Brain microvascular endothelial cell (primary cell): Measurements from ENCODE around the gene DERA.

ENCODE experiments used
- DNase-seq: peaks from one replicate; pipeline ENCODE4 v3.0.0-alpha.2; 2020
- H3K27ac ChIP-seq: fragments of 250-450 bp; sonication (Bioruptor Pico); 2 replicates; pipeline ENCODE4 v1.5.1; 2020; ENCODE audit warnings: mild to moderate bottlenecking, moderate library complexity
- H3K27me3 ChIP-seq: fragments of 250-450 bp; sonication (Bioruptor Pico); replicated peaks from 2 replicates; pipeline ENCODE4 v1.5.1; 2020; ENCODE audit warnings: mild to moderate bottlenecking
- H3K36me3 ChIP-seq: fragments of 250-450 bp; sonication (Bioruptor Pico); replicated peaks from 2 replicates; pipeline ENCODE4 v1.5.1; 2020; ENCODE audit warnings: mild to moderate bottlenecking
- H3K4me3 ChIP-seq: 2 replicates; pipeline ENCODE4 v1.5.1; 2011; ENCODE audit warnings: low read depth, mild to moderate bottlenecking, control low read depth, low read length, moderate library complexity
- in situ Hi-C: cut with HindIII; loops from 2 replicates; pipeline ENCODE4 v1.10.0; 2017; ENCODE audit warnings: low sequenced_read_pairs, low pct_ligation_motif_present
- TF ChIP-seq, protein P1 (sequence below): IDR thresholded peaks from 2 replicates; pipeline ENCODE4 v1.5.1; 2011; ENCODE audit warnings: low read depth, mild to moderate bottlenecking, moderate library complexity, low read length, control low read depth, inconsistent platforms; ENCODE audit errors: missing control alignments

The DERA gene

DNA sequence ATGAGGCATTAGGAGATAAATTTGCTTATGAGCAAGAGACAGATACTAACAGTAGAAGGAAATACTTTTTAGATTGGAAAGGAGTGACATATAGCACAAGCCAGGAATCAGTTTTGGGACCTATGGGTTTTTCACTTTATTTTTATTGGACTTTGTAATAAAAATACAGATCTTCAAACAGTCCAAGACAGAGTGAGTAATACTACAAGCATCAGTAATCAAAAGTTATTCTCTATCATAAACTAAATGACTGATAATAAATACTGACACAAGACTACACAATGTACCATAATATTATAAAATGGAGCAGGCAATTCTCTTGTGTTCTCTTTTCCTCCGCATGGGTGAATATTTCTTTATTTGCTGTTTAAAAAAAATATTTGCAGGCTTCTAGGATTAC, 85.8 kb downstream of the DERA start:
- in situ Hi-C loops = no loop called here
- no peak overlapping the region for H3K4me3 ChIP-seq
- TF ChIP-seq, protein P1, sequence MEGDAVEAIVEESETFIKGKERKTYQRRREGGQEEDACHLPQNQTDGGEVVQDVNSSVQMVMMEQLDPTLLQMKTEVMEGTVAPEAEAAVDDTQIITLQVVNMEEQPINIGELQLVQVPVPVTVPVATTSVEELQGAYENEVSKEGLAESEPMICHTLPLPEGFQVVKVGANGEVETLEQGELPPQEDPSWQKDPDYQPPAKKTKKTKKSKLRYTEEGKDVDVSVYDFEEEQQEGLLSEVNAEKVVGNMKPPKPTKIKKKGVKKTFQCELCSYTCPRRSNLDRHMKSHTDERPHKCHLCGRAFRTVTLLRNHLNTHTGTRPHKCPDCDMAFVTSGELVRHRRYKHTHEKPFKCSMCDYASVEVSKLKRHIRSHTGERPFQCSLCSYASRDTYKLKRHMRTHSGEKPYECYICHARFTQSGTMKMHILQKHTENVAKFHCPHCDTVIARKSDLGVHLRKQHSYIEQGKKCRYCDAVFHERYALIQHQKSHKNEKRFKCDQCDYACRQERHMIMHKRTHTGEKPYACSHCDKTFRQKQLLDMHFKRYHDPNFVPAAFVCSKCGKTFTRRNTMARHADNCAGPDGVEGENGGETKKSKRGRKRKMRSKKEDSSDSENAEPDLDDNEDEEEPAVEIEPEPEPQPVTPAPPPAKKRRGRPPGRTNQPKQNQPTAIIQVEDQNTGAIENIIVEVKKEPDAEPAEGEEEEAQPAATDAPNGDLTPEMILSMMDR = no peak
- no peak for DNase-seq
- no peaks in the 10 kb centered on the region for H3K27me3 ChIP-seq
- H3K27ac ChIP-seq = no peak overlapping the region
- no peaks in the 10 kb centered on the region for H3K36me3 ChIP-seq

DNA sequence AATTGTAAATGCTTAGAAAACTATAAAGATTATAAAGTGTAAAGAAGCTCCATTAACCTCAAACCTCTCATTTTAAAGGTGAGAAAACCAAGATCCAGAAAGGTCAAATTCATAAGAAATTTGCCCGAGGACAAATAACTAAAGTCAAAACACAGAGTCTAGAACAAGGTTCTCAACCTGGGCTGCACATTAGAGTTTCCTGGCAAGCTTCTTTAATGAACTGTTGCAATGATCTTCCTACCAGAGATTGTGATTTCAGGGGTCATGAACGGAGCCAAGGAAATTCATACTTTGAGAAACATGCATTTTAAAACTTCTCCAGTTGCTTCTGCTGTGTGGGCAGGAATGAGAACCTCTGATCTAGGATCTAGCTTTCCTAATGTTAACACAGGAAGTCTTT, 86.8 kb downstream of the DERA start:
- Histone ChIP-seq H3K36me3 (no peaks in the 10 kb centered on the region), H3K4me3 (no peak overlapping the region), H3K27me3 (no peaks in the 10 kb centered on the region), H3K27ac (no peak overlapping the region)
- TF ChIP-seq, protein P1 = no peak
- in situ Hi-C loops = no loop called here
- no peak for DNase-seq

DNA sequence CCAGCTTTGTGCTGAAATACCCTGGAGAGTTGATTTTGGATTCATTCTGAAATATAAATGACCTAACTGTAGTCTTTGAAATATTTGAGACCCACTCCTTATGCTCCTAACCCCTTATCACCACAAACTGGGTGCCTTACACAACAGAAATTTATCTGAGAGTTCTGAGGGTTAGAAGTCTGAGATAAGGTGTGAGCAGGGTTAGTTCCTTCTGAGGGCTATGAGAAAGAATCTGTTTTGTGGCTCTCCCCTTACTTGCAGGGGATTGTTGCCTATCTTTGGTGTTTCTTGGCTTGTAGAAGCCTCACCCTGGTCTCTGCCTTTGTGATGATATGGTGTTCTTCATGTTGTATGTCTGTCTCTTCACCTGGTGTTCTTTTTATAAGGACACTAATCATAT, 91.7 kb downstream of the DERA start:
- DNase-seq = no peak
- in situ Hi-C loops = no loop called here
- TF ChIP-seq, protein P1 = no peak
- Histone ChIP-seq H3K27me3 (no peaks in the 10 kb centered on the region), H3K4me3 (no peak overlapping the region), H3K36me3 (no peaks in the 10 kb centered on the region), H3K27ac (no peak overlapping the region)

DNA sequence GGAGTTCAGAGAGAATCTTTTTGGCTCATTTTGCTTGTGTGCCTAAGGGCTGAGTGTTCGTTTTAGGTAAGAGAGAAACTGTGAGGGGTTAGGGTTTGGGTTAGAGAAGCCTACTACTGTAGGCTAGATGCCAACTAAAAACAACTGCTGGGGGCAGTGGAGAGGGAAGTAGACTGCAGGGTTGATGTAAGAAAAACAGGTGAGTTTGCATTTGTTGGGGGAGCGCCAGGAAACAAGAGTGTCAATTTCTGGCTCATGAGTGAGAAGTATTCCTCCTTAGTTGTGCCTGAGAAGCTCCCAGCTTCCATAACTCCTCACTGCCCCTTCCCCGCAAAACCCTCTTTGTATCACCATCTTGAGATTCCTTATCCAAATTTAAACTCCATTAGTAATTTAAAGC, 92.3 kb downstream of the DERA start:
- in situ Hi-C loops = no loop called here

DNA sequence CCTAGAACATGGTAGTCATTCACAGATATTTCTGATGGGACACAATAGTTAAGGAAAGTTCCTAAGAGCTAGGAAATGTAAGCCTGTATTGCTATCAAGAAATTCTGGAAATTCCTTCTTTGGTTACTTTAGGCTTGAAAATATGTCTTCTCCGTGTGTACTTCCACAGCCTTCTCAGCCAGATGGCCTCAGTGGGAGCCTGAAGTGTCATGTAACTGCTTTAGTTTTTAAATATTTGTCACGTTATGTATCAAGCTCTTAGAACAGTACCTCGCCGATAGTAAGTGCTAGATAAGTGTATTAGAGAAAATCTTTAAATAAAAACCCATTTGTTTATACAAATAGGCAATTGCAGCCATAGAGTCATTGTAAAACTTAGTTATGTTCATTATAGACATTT, 95.6 kb downstream of the DERA start:
- H3K4me3 ChIP-seq = no peak overlapping the region
- H3K36me3 ChIP-seq = no peaks in the 10 kb centered on the region
- in situ Hi-C loops = no loop called here
- DNase-seq = no peak
- TF ChIP-seq, protein P1 = no peak
- no peaks in the 10 kb centered on the region for H3K27me3 ChIP-seq
- no peak overlapping the region for H3K27ac ChIP-seq

More for the DNA sequence above, 92.3 kb downstream of the DERA start:
- no peaks in the 10 kb centered on the region for H3K36me3 ChIP-seq
- H3K27ac ChIP-seq = no peak overlapping the region
- no peaks in the 10 kb centered on the region for H3K27me3 ChIP-seq
- H3K4me3 ChIP-seq = no peak overlapping the region
- TF ChIP-seq, protein P1 = no peak
- no peak for DNase-seq

DNA sequence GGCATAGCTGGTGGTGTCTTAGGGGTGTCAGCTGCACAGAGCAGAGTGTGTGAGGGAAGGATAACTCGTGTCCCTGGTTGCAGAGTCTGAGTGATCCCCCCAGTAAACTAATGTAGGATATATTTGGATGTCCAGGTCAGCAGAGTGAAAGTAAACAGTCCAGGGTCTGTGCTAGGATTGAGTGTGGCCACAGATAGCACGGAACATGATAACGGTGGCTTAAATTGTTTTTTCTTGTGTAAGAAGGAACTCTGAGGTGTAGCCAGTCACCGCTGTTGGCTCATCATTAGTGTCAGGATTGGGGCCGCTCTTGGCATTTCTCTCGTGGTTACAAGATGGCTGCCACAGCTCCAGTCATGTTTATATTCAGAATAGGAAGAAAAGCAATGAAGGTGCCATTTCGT, 97.3 kb downstream of the DERA start:
- Histone ChIP-seq H3K36me3 (no peaks in the 10 kb centered on the region), H3K27me3 (no peaks in the 10 kb centered on the region), H3K4me3 (no peak overlapping the region), H3K27ac (no peak overlapping the region)
- in situ Hi-C loops = no loop called here
- TF ChIP-seq, protein P1 = no peak
- DNase-seq = no peak
